H1 (cell line): ENCODE results near the gene ZNF536. TPM values are rescaled to one million over a fixed set of nuclear protein-coding genes. Genes with fewer than 3 reads are reported as not detected.

Experiments
- KDM4A ChIP-seq: IDR thresholded peaks from one replicate; pipeline ENCODE4 v1.7.1; 2012; ENCODE audit warnings: low read depth, mild to moderate bottlenecking, moderate library complexity, low read length, inconsistent platforms; ENCODE audit not compliant: severe bottlenecking
- MAFK ChIP-seq: IDR thresholded peaks from 2 replicates; pipeline ENCODE4 v1.6.1; 2012; ENCODE audit warnings: low read depth, mild to moderate bottlenecking, improper control_type of control experiment, low read length
- POLR2A ChIP-seq, 2 experiments: IDR thresholded peaks; 1 replicate in 1 of 2; 2 replicates in 1 of 2; pipeline ENCODE4 v1.6.1; 2011; ENCODE audit warnings: low read depth in 2 of 2, low read length in 2 of 2, mild to moderate bottlenecking in 2 of 2; ENCODE audit errors: control extremely low read depth in 1 of 2
- SP2 ChIP-seq: IDR thresholded peaks from 2 replicates; pipeline ENCODE4 v1.6.1; 2012; ENCODE audit warnings: mild to moderate bottlenecking, low read length, inconsistent platforms
- polyA plus RNA-seq, 7 experiments: library from polyadenylated mRNA; depleted of rRNA in 3 of 7; stranded (reverse) in 5 of 7; unstranded in 2 of 7; fragments of >200 nt in 5 of 7; fragments of 200-250 nt in 2 of 7; gene quantifications; 1 replicate in 5 of 7; 2 replicates in 1 of 7; 4 replicates in 1 of 7; pipeline versions ENCODE4 v1.2.1 to v1.2.3, GENCODE V29; 2011 to 2013; ENCODE audit warnings: missing spikeins in 2 of 7, mixed read lengths in 2 of 7
- total RNA-seq: library from RNA; stranded (reverse); fragmentation: NEBNext Ultra II Directional; extraction: Animal tissue kit (Norgen Biotek cat#: 25700); gene quantifications from 2 replicates; pipeline ENCODE4 v1.2.1, GENCODE V29; 2021

ZNF536 gene
- total and polyA plus RNA-seq, 2 of the 8 experiments (the other 6 are each of a cell fraction or from before 2014, with no cell fraction given), result 0.09 to 0.11 TPM

GRCh38 chr19:30328096-30328495 is 44.1 kb upstream of the ZNF536 start (continued):
- TF ChIP-seq MAFK, result no peak
- TF ChIP-seq SP2, result no peak
- TF ChIP-seq POLR2A (IDR thresholded peaks at IDR 0.05; ENCODE audit: control extremely low read depth in 1 of 2, low read depth in 2 of 2, low read length in 2 of 2), result no peak
- no peak for TF ChIP-seq KDM4A
